Erythroblast (primary cell): ENCODE data around the gene ETS1.

Experiments
- GATA1 ChIP-seq: IDR thresholded peaks from 2 replicates; pipeline ENCODE4 v1.6.1; 2011; ENCODE audit warnings: low read depth, mild to moderate bottlenecking, control low read depth, low read length, moderate library complexity
- POLR2A ChIP-seq: IDR thresholded peaks from 2 replicates; pipeline ENCODE4 v1.6.1; 2011; ENCODE audit warnings: mild to moderate bottlenecking, low read length

DNA sequence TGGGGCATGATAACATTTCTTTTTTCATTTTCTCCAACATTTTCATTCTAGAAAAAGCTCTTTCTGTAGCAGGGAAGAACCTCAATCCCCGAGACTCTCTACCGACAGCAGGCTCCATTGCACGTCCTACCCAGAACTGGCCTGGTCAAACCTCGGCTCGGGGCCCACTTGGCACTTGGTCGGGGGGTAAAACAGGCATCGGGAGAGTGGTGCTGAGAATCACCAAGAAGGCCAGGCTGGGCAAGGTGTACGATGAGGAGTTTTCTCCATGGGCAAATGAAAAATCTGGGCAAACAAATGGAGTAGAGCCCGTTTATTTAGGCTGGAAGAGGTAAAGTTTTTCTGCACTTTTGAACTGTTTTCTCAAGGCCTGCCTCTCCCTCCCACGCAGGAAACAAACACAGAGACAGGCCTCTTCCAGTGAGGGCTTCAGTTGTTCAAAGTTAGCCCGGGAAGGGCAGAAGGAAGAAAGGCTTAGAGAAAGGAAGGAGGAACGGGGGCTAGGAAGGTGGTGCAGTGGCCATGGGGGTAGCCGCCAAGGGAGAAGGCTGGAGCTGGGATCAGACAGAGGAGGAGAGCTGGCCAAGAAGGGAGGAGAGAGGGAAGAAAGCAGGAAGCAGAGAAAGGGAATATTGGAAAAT is 87.6 kb downstream of the ETS1 start:
- TF ChIP-seq POLR2A (no peak), GATA1 (no peak)
